Stimulated activated memory B cell treated with anti-CD40 and anti-IgM and Interleukin-4, amounts not matched to agents 10 μg/mL and 1 μg/mL and 100 μg/mL, for 72 hours (primary cell): ENCODE results near the gene DNAH6.
"Not testable (repeated sequence)": the region's sequence is repeated elsewhere in the genome, so short reads cannot be mapped to it uniquely, and the experiment has no call there.

Experiments
- ATAC-seq: fragments of 150-1000 bp; cut with Tn5 transposase; 2 replicates; pipeline ENCODE4 v1.10.0; 2021
- H3K27ac Mint-ChIP-seq: one replicate; pipeline ENCODE4 v1.8.0; 2022; ENCODE audit warnings: mild to moderate bottlenecking, mixed read lengths
- H3K27me3 Mint-ChIP-seq: one replicate; pipeline ENCODE4 v1.8.0; 2022; ENCODE audit warnings: mixed read lengths
- H3K36me3 Mint-ChIP-seq: one replicate; pipeline ENCODE4 v1.8.0; 2022; ENCODE audit warnings: mixed read lengths
- H3K4me1 Mint-ChIP-seq: one replicate; pipeline ENCODE4 v1.8.0; 2022; ENCODE audit warnings: mixed read lengths
- H3K4me3 Mint-ChIP-seq: one replicate; pipeline ENCODE4 v1.8.0; 2022; ENCODE audit warnings: mild to moderate bottlenecking, moderate library complexity, mixed read lengths
- H3K9me3 Mint-ChIP-seq: one replicate; pipeline ENCODE4 v1.8.0; 2022; ENCODE audit warnings: mixed read lengths

DNAH6 gene

DNA sequence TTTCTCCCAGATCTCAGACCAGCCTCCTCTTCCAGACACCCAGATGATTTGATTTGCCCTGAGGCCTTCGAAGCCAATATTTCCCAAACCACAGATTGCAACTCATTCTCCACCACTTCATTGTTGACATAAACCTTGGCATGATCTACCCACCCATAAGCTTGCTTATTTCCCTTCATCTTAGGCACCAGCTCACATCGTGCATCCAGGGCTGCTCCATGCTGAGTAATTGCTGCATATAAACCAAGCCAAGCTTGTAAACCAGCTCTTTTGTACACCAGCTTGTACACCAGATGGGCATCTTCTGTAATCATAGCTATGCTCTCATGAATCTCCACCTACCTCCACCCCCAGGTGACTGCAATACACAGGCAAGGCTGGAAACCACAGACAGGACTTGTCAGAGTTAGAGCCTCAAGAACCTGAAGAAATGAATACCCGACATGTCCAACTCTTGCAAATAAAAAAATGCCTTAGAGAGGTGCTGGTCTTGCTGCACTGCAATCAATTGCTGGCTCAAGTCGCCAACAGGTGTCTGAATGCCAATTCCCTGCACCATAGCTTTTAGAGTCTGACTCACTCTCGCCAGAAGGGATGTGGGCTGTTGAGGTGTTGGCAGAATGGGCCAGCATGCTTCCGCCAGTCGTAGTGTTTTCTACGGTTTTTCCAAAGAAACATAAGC is 333.1 kb downstream of the DNAH6 start:
- ATAC-seq: no peak
- no peak overlapping the region for H3K4me3 Mint-ChIP-seq
- peaks cover 7% of the 10 kb centered on the region for H3K9me3 Mint-ChIP-seq
- peaks cover 22% of the 10 kb centered on the region for H3K4me1 Mint-ChIP-seq
- H3K27me3 Mint-ChIP-seq: no peaks in the 10 kb centered on the region
- H3K27ac Mint-ChIP-seq: no peak overlapping the region
- H3K36me3 Mint-ChIP-seq: peaks cover 16% of the 10 kb centered on the region

DNA sequence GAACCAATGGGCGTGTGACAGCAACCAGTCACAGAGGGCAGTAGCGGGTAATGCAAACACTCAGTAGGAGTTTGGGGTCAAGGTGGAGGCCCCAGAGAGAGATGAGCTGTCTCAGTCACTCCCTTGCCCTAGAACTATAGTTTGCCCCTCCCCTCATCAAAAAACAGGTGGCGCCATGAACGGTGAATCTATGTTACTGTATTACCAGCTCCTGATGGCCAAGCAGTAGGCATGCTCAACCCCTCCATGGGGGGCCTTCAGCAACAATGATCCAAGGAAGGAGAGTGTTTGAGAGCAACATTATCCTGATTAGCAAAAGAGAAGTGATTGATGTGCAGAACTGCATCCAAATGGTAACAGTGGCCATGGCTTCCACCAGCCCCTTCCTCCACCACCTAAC is 334.2 kb downstream of the DNAH6 start:
- peaks cover 7% of the 10 kb centered on the region for H3K9me3 Mint-ChIP-seq
- H3K4me3 Mint-ChIP-seq: no peak overlapping the region
- no peaks in the 10 kb centered on the region for H3K27me3 Mint-ChIP-seq
- ATAC-seq: no peak
- peaks cover 15% of the 10 kb centered on the region for H3K36me3 Mint-ChIP-seq
- peaks cover 17% of the 10 kb centered on the region for H3K4me1 Mint-ChIP-seq
- no peak overlapping the region for H3K27ac Mint-ChIP-seq

DNA sequence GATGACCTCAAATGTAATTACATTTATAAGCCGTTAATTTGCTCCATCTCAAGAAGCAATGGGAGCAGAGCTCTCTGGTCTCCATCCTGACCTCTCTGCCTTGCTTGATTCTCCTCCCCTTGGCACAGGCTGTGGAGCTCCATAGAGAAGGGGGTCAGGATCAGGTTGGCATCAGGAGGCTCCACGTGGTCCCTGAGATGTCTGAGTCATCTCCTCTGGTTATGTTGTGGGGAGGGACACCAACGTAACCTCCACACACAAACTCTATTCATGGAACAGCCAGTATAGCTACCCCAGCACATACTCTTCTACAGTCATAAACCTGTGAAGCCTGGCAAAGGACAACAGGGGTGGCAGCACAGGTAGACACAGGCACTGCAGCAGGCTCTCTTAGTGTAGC is 335.6 kb downstream of the DNAH6 start:
- no peaks in the 10 kb centered on the region for H3K27me3 Mint-ChIP-seq
- H3K4me1 Mint-ChIP-seq: peaks cover 14% of the 10 kb centered on the region
- H3K4me3 Mint-ChIP-seq: no peak overlapping the region
- H3K27ac Mint-ChIP-seq: no peak overlapping the region
- no peak for ATAC-seq
- peaks cover 15% of the 10 kb centered on the region for H3K36me3 Mint-ChIP-seq
- H3K9me3 Mint-ChIP-seq: peaks cover 7% of the 10 kb centered on the region

DNA sequence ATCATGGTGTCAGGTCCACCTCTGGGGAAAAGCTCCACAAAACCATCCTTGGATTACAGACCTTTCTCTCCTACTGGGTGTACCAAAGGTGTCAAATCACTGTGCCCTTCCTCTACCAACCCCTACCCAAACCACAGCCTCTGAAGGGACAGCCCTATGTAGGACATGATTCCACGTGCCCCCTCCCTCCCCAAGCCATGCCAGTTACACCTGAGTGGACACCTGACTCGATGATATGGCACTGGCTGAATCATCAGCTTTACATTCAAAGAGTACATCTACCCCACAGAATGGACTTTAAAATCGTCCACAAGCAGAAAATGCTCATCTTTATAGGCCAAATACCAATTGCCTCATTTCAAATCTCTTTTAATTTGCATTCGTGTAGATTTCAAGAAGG is 338.6 kb downstream of the DNAH6 start:
- peaks cover 7% of the 10 kb centered on the region for H3K9me3 Mint-ChIP-seq
- no peaks in the 10 kb centered on the region for H3K27me3 Mint-ChIP-seq
- no peak overlapping the region for H3K4me3 Mint-ChIP-seq
- ATAC-seq: no peak
- H3K27ac Mint-ChIP-seq: no peak overlapping the region
- H3K36me3 Mint-ChIP-seq: peaks cover 15% of the 10 kb centered on the region
- peaks cover 21% of the 10 kb centered on the region for H3K4me1 Mint-ChIP-seq

DNA sequence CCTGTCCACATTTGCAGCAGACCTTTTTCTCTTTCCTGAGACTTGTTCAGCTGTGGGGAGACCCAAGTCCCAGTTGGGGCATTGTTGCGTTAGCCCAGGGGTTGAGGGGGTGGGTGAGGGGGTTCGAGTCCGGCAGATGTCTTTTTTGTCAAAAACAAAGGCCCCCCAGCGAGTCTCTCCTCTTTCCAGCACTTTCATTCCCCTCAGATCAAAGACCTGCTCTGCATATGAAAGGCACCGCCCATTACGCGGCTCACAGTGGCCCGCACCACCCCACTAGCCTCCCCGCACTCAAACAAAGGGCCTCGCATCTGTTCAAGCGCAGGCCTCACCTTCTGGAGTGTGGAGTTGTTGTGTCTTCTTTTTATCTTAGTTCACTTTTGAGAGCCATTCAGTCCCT is 339.4 kb downstream of the DNAH6 start:
- Mint-ChIP-seq H3K4me3 (no peak overlapping the region), H3K4me1 (peaks cover 21% of the 10 kb centered on the region), H3K36me3 (peaks cover 15% of the 10 kb centered on the region), H3K9me3 (peaks cover 7% of the 10 kb centered on the region), H3K27ac (no peak overlapping the region), H3K27me3 (no peaks in the 10 kb centered on the region)
- no peak for ATAC-seq

DNA sequence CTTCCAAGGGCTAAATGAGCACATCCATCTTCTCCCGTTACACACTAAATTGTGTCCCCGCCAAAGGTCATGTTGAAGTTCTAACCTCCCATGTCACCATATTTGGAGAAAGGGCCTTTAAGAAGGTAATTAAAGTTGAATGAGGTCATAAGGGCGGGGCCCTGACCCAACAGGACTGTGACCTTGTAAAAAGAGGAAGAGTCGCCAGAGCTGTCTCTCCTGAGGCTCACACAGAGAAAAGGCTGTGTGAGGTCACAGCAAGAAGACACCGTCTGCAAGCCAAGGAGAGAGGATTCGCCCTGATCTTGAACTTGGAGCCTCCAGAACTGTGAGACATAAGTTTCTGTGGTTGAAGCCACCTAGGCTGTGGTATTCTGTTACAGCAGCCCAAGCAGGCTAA is 340.5 kb downstream of the DNAH6 start:
- H3K9me3 Mint-ChIP-seq: peaks cover 7% of the 10 kb centered on the region
- H3K27me3 Mint-ChIP-seq: no peaks in the 10 kb centered on the region
- peak; percentile 86 for ATAC-seq
- H3K4me3 Mint-ChIP-seq: no peak overlapping the region
- peaks cover 21% of the 10 kb centered on the region for H3K4me1 Mint-ChIP-seq
- H3K36me3 Mint-ChIP-seq: peaks cover 15% of the 10 kb centered on the region
- H3K27ac Mint-ChIP-seq: peak overlapping the region; percentile 77

DNA sequence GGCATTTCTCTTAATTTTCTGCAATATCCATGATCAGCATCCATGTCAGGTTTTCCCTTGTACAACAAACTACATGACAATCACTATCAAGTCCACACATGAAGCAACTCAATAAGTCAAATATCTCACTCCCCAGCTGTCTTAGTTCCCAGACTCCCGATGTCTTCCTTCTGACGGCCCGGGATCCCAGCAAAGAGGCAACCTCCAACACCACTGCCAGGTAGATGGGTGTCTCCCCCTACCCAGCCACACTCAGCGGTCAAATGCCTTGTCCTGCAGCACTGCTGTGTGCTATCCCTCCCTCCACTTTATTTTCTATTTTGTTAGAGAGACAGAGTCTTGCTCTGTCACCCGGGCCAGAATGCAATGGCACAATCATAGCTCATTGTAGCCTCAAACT is 341.3 kb downstream of the DNAH6 start:
- Mint-ChIP-seq H3K36me3 (peaks cover 9% of the 10 kb centered on the region), H3K4me3 (no peak overlapping the region), H3K9me3 (peaks cover 4% of the 10 kb centered on the region), H3K27me3 (no peaks in the 10 kb centered on the region), H3K27ac (peak overlapping the region; percentile 77), H3K4me1 (peaks cover 21% of the 10 kb centered on the region)
- no peak for ATAC-seq

DNA sequence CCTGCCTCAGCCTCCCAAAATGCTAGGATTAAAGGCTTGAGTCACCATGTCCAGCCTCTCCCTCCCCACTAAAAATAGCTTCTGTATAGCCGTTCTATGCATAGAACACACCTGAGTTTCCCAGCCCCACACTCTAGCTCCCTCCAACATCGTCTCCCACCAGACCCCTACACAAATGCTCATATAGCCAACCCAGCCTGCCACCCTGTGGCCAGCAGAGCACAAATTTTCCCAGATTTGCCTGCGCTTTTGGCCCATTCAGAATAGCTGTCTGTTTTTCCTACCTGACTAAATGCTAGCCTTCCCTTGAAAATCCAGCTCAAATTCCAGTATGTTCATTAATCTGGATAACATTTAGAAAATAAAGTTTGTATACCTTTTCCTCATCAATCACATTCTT is 341.8 kb downstream of the DNAH6 start:
- no peak for ATAC-seq
- H3K27ac Mint-ChIP-seq: no peak overlapping the region
- H3K9me3 Mint-ChIP-seq: peaks cover 2% of the 10 kb centered on the region
- H3K4me1 Mint-ChIP-seq: peaks cover 21% of the 10 kb centered on the region
- no peak overlapping the region for H3K4me3 Mint-ChIP-seq
- peaks cover 3% of the 10 kb centered on the region for H3K36me3 Mint-ChIP-seq
- H3K27me3 Mint-ChIP-seq: no peaks in the 10 kb centered on the region

DNA sequence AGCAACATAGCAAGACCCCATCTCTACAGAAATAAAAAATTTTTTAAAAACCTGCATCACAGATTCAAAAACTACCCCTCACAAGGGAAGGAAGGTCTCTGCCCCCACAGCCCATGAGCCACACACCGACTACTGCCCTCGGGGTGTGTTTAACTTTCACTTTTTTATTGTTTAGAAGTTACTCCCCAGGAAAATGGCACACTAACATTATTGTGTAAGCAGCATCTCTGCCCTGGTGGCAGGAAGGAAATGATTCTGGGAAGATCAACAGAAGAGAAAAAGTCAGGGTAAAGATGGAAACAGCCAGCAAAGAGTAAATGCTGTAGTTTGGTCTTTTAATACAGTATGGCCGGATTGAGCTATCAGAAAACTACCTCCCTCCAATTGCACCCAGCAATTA is 342.6 kb downstream of the DNAH6 start:
- H3K36me3 Mint-ChIP-seq: no peaks in the 10 kb centered on the region
- H3K27me3 Mint-ChIP-seq: no peaks in the 10 kb centered on the region
- H3K4me3 Mint-ChIP-seq: no peak overlapping the region
- no peak for ATAC-seq
- H3K27ac Mint-ChIP-seq: no peak overlapping the region
- peaks cover 21% of the 10 kb centered on the region for H3K4me1 Mint-ChIP-seq
- no peaks in the 10 kb centered on the region for H3K9me3 Mint-ChIP-seq

DNA sequence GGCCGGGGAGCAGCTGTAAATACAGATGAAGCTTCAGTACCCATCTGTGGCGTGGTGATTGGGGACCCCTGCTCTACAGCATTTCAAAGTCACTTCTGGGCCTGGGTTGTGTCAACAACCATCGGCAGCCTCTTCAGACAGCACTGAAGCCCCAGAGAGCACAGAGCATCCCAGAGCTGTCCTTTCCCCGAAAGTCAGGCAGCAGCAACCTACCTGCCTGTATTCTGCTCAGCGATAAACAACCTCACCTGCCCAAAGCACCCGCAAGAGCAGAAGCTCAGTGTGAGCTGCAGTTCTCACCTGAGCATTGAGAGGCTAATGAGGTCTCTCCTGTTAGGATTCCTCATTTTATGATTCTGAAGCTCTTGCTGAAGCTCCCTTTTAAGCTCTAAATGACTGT is 345.2 kb downstream of the DNAH6 start:
- Mint-ChIP-seq H3K27me3 (peaks cover 8% of the 10 kb centered on the region), H3K4me1 (peaks cover 23% of the 10 kb centered on the region), H3K27ac (no peak overlapping the region), H3K9me3 (no peaks in the 10 kb centered on the region), H3K36me3 (no peaks in the 10 kb centered on the region), H3K4me3 (no peak overlapping the region)
- ATAC-seq: no peak

DNA sequence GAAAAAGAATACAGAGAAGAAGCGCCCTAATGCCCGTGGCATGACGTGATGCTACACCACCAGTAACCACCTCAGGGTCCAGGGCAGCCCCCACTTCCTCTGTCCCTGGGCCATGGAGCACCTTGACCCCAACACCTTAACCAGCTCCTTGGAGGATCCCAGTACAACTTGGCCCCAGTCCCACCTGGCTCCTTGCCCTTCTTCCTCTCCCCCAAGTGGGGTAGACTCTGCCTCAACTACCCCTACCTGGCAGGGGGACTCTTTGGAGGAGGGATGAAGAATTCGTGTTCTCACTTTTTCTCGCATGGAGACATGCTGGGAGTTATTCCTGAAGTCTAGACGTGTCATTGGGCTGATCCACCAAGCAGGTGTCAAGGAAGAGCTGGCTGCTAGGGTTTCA is 345.7 kb downstream of the DNAH6 start:
- Mint-ChIP-seq H3K27me3 (peaks cover 8% of the 10 kb centered on the region), H3K9me3 (no peaks in the 10 kb centered on the region), H3K4me3 (no peak overlapping the region), H3K4me1 (peaks cover 19% of the 10 kb centered on the region), H3K36me3 (no peaks in the 10 kb centered on the region), H3K27ac (no peak overlapping the region)
- ATAC-seq: no peak

DNA sequence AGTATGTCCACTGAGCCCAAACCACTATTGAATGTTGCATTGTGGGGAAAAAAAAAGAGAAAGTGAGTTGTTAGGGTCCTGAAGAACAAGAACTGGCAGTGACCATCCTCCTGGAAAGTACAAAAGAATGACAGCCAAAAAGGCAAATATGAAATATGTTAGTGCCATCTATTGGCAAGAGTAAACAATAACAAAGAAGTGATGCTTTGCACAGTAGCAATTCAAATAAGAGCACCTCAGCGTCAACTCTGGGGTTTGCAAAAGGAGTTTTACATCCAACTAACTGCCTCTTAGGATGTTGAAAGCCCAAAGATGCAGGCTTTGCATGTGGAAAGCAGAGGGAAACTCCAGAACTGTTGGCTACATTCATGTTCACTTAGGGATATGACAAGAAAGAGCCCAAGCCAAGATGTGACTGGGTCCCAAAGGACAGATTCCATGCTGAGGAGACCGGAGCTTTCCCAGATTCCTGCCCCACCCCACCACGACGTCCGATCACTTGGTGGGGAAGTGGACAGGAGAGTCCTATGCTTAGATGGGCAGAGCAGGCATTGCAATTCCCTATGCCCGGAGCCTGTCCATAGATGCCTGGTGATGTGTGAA is 349.0 kb downstream of the DNAH6 start:
- H3K9me3 Mint-ChIP-seq: no peaks in the 10 kb centered on the region
- peak overlapping the region; percentile 71 for H3K27ac Mint-ChIP-seq
- H3K4me3 Mint-ChIP-seq: no peak overlapping the region
- peaks cover 8% of the 10 kb centered on the region for H3K27me3 Mint-ChIP-seq
- no peak for ATAC-seq
- no peaks in the 10 kb centered on the region for H3K36me3 Mint-ChIP-seq
- H3K4me1 Mint-ChIP-seq: peaks cover 12% of the 10 kb centered on the region

DNA sequence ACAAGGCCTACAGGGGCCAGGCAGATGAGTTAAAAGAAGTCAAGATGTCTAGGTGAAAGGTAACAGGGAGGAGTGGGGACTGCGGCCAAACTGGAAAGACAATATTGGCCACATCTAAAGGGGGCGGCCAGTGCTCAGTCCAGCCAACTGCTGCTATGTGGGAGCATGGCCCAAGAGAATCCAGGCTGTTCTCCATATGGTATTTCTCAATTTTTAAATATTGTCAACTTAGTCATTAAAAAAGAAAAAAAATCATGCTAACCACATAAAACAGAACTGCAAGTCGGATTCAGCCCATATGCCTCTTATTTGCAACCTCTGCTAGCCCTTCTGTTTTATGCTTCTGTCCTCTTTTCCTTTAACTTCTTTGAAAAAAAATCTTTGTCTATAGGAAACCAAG is 349.8 kb downstream of the DNAH6 start:
- no peaks in the 10 kb centered on the region for H3K9me3 Mint-ChIP-seq
- no peak overlapping the region for H3K27ac Mint-ChIP-seq
- no peaks in the 10 kb centered on the region for H3K36me3 Mint-ChIP-seq
- peaks cover 16% of the 10 kb centered on the region for H3K4me1 Mint-ChIP-seq
- peaks cover 8% of the 10 kb centered on the region for H3K27me3 Mint-ChIP-seq
- H3K4me3 Mint-ChIP-seq: no peak overlapping the region
- ATAC-seq: no peak

DNA sequence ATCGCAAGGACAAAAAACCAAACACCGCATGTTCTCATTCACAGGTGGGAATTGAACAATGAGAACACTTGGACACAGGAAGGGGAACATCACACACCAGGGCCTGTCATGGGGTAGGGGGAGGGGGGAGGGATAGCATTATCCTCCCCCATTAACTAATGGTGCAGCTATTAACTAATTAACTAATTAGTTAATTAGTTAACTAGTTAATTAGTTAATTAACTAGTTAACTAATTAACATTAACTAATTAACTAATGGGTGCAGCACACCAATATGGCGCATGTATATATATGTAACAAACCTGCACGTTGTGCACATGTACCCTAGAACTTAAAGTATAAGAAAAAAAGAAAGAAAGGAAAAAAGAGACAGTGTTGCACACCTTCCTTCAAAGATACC is 352.0 kb downstream of the DNAH6 start:
- H3K4me3 Mint-ChIP-seq, H3K27ac Mint-ChIP-seq, H3K36me3 Mint-ChIP-seq: not testable (repeated sequence)

More for the DNA sequence above, 352.0 kb downstream of the DNAH6 start:
- not testable (repeated sequence) for H3K9me3 Mint-ChIP-seq, ATAC-seq, H3K27me3 Mint-ChIP-seq
- H3K4me1 Mint-ChIP-seq: peaks cover 16% of the 10 kb centered on the region
